CD4-positive, alpha-beta T cell treated with Interleukin-6 for 4 hours (primary cell): ENCODE measurements around the gene CNGB1.
"Not testable (repeated sequence)": the region's sequence is repeated elsewhere in the genome, so short reads cannot be mapped to it uniquely, and the experiment has no call there.

Experiments
- DNase-seq: peaks from one replicate; pipeline ENCODE4 v3.0.0-alpha.2; 2020; ENCODE audit warnings: mixed read lengths

CNGB1 gene

DNA sequence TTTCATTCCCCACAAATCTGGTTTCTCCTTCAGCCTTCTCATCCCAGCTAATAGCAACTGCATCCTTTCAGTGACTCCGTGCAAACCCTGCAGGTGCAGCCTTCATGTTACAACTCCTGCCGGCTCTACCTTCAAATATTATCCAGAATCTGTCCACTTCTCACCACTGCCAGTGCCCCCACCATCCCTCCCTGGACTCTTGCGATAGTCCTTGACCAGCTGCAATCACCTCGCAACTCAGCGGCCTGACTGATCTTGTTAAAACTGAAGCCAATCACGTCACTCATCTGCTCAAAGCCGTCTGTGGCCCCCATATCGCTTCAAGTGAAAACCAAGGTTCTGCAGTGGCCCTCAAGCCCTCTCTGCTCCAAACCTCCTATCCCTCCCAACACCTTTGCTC is 125.8 kb downstream of the CNGB1 start:
- no peak for DNase-seq

DNA sequence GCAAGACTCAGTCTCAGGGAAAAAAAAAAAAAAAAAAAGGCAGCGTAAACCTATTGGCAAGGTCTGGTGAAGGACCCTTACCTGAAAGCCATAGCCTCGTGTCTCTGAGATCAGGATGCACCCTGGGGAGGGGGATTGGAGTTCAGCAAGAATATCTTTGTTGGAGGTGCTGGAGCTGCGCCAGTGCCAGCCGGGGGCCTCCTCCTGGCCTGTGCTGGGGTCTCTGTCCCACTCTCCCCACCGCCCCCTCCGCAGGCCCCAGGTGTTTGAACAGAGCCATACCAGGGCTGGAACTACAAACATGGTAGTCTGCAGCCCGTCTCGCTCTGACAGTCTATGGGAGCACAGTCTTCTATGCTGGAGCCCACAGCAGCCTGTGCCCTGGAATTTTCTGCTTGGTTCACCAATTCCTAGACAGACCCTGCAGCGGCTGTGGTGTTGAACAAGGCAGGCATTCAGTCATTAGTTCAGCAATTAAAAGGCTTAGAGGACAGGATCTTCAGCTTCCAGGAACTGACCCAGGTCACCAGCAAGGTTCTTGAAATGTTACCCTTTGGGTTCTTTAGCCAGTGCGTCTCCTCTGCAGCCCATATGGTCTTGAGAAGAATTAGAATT is 126.4 kb downstream of the CNGB1 start:
- no peak for DNase-seq

DNA sequence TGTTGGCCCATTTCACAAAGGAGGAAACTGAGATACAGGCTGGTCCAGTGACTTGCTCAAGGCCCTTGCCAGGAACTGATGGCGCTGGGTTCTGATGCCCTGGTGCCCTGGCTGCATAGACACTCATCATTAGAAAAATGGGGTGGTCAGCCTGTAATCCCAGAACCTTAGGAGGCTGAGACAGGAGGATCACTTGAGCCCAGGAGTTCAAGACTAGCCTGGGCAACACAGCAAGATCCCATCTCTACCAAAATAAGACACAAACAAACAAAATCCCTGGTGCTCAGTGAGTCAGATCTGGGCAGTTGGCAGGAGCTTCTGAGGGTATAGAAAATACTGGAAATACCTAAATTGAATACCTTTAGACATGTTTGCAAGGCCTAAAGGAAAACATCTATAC is 127.5 kb downstream of the CNGB1 start:
- DNase-seq = no peak

DNA sequence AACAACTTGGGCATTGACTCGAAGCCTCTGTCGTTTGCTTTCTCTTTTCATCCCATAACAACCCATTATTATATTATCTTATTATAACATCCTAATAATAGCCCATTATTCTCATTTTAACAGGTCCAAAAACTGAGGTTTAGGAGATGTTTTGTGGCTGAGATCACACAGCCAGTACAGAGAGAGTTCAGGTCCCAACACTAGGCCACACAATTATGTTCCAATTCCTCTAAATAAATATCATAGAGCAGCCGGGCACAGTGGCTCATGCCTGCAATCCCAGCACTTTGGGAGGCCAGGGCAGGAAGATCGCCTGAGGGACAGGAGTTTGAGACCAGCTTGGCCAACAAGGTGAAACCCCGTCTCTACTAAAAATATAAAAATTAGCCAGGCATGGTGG is 128.3 kb downstream of the CNGB1 start:
- no peak for DNase-seq

DNA sequence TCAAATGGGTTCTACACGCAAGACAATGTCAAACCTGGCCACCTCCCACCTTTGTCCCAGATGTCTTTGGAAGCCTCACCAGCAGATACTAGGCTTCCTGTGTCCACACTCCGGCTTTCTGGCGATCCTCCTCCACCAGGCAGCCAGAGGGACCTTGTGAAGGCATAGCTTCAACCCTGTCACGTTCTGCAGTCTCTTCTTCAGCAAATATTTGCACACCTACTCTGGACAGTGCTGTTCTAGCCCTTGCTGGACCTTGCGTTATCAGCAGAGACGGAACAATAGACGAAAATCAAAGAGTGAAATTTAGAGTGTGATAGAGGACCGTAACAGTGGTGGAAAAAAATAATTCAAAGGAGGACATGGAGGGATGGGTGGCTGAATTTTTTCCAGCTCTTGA is 130.1 kb downstream of the CNGB1 start:
- no peak for DNase-seq

DNA sequence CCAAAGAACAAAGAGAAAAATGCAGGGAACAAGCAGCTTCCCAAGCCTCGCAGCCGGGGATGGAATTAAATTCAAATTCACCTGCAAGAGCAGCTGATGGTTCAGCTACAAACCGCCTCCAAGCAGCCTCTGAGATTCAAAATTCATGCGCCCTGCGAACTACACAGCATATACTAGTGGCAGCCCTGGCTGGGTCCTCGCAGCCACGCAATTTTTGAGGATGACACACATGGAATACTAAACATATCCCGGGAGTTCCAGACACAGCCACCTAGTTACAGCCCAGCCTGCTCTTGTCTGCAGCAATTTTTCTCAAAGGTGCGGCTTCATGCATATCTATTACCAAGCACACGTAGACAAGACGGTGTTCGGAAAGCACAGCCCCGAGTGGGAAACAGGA is 132.8 kb downstream of the CNGB1 start:
- no peak for DNase-seq

DNA sequence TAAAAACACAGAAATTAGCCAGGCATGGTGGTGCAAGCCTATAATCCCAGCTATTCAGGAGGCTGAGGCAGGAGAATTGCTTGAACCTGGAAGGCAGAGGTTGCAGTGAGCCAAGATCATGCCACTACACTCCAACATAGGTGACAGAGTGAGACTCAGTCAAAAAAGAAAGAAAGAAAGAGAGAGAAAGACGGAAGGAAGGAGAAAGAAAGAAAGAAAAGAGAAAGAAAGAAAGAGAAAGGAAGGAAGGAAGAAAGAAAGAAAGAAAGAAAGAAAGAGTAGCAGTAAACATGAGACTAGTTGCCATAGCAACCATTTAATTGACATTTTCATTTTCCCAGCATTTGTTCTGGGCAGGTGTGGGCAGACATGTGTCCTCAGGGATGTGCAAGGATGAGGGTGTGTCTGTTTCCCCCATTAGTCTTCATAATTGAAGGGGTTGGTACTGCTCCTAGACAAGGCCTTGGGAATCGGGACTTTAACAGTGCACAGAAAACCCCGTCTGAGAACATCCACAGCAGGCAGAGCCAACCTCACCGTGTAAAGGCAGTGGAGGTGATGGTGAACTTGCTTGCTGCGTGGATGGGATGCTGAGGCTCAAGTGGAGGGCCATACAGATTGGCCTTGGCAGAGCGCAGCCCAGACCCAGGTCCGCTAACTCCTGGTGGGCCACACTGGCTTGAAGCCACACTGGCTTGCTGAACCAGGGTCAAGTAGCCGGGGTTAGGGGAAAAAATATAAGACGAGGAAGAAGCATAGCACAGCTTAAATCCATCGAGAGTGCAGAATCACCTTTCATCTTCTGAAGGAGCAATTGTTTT is 133.4 kb downstream of the CNGB1 start:
- DNase-seq = no peak

DNA sequence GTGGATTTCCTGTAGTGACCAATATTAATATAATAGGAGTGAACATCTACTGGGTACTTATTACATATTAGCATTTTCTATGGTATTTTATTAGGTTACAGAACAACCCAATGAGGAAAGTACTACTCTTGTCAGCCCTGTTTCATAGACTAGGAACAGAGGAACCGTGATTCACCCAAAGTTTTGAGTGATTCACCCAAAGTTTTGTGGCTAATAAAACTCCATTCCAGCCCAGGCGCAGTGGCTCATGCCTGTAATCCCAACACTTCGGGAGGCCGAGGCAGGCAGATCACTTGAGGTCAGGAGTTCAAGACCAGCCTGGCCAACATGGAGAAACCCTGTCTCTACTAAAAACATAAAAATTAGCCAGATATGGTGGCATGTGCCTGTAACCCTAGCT is 135.5 kb downstream of the CNGB1 start:
- DNase-seq = not testable (repeated sequence)

DNA sequence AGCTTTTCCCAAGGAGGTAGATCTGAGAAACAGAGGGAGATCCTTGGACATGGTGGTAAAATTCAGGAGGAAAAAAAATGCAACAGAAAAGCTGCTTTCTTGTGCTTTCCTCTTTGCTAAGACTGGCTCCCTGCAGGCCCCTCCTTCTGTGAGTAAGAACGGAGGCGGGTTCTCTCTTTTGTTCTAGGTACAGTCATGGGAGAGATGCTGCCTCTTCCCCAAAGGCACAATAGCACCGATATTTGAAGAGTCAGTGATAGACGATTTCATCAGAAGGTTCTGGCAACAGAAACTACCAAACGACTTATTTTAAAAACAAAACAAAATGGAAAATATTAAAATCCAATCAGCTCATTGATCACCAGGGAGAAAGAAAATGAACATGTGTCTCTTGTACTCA is 136.0 kb downstream of the CNGB1 start:
- DNase-seq = no peak
